Measurements from ENCODE around the gene DAZAP1. TPM values are rescaled to one million over a fixed set of nuclear protein-coding genes. Genes with fewer than 3 reads are reported as not detected.

The DAZAP1 gene
- total RNA-seq, 1 experiment from 2014 or later = 165 TPM

GRCh38 chr19:1435378-1435989 is 28.1 kb downstream of the DAZAP1 start:
- Mint-ChIP-seq H3K9me3 (ENCODE audit: unreplicated experiment) (no peaks in the 10 kb centered on the region), H3K4me3 (ENCODE audit: unreplicated experiment) (no peak overlapping the region), H3K4me1 (ENCODE audit: low read depth, unreplicated experiment) (no peaks in the 10 kb centered on the region), H3K27me3 (ENCODE audit: insufficient read depth, unreplicated experiment) (no peaks in the 10 kb centered on the region), H3K36me3 (ENCODE audit: insufficient read depth, unreplicated experiment) (peaks cover 86% of the 10 kb centered on the region), H3K27ac (ENCODE audit: unreplicated experiment) (no peak overlapping the region)
- Histone ChIP-seq H3K27me3 (replicated peaks; ENCODE audit: control insufficient read depth, insufficient read depth, low read length) (no peaks in the 10 kb centered on the region), H3K4me1 (peaks cover 17% of the 10 kb centered on the region), H3K4me3 (ENCODE audit: low read depth, low read length) (no peak overlapping the region), H3K36me3 (ENCODE audit: control insufficient read depth, insufficient read depth, low read length) (peaks cover 5% of the 10 kb centered on the region), H3K9me3 (no peaks in the 10 kb centered on the region)
- BruUV-seq (replicated peaks) = no TSS peak
- TF ChIP-seq CTCF (IDR thresholded peaks at IDR 0.05; ENCODE audit: insufficient read depth in 1 of 2, low read depth in 1 of 2, low read length in 1 of 2, severe bottlenecking in 1 of 2, unreplicated experiment in 1 of 2) = no peak
- CTCF ChIA-PET = no interaction called here
- intact Hi-C loops (cut with micrococcal nuclease; ENCODE audit: unreplicated experiment) = no loop called here
- DNase-seq = no peak
- POLR2A ChIA-PET = no interaction called here

DNA sequence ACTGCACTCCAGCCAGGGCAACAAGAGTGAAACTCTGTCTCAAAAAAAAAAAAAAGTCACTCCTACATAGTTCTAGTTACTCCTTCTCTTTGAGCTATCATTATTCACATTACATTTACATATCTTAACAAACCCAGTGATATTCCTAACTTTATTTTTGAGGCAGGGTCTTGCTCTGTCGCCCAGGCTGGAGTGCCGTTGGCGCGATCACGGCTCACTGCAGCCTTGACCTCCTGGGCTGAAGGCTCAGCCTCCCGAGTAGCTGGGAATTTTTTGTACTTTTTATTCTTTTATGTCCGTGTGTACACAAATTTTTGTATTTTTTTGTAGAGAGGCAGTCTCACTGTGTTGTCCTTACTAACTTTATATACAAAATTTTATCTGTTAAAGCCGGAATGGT is 30.2 kb downstream of the DAZAP1 start:
- no TSS peak for BruUV-seq (replicated peaks)
- Mint-ChIP-seq H3K27ac (ENCODE audit: unreplicated experiment) (peak overlapping the region; percentile 96), H3K4me1 (ENCODE audit: low read depth, unreplicated experiment) (peaks cover 7% of the 10 kb centered on the region), H3K9me3 (ENCODE audit: unreplicated experiment) (no peaks in the 10 kb centered on the region), H3K36me3 (ENCODE audit: insufficient read depth, unreplicated experiment) (peaks cover 89% of the 10 kb centered on the region), H3K27me3 (ENCODE audit: insufficient read depth, unreplicated experiment) (no peaks in the 10 kb centered on the region), H3K4me3 (ENCODE audit: unreplicated experiment) (peak overlapping the region; percentile 87)
- ChIA-PET POLR2A (no interaction called here), CTCF (interaction anchor here (0.8 kb wide), 1 partner anchor 32 kb away, joined by 3 read pairs; no protein-coding TSS in a partner anchor)
- intact Hi-C loops (cut with micrococcal nuclease; ENCODE audit: unreplicated experiment) = no loop called here
- no peak for TF ChIP-seq CTCF (IDR thresholded peaks at IDR 0.05; ENCODE audit: insufficient read depth in 1 of 2, low read depth in 1 of 2, low read length in 1 of 2, severe bottlenecking in 1 of 2, unreplicated experiment in 1 of 2)
- Histone ChIP-seq H3K4me1 (peaks cover 28% of the 10 kb centered on the region), H3K36me3 (ENCODE audit: control insufficient read depth, insufficient read depth, low read length) (peaks cover 8% of the 10 kb centered on the region), H3K27me3 (replicated peaks; ENCODE audit: control insufficient read depth, insufficient read depth, low read length) (no peaks in the 10 kb centered on the region), H3K4me3 (ENCODE audit: low read depth, low read length) (no peak overlapping the region), H3K9me3 (no peaks in the 10 kb centered on the region)
- no peak for DNase-seq

DNA sequence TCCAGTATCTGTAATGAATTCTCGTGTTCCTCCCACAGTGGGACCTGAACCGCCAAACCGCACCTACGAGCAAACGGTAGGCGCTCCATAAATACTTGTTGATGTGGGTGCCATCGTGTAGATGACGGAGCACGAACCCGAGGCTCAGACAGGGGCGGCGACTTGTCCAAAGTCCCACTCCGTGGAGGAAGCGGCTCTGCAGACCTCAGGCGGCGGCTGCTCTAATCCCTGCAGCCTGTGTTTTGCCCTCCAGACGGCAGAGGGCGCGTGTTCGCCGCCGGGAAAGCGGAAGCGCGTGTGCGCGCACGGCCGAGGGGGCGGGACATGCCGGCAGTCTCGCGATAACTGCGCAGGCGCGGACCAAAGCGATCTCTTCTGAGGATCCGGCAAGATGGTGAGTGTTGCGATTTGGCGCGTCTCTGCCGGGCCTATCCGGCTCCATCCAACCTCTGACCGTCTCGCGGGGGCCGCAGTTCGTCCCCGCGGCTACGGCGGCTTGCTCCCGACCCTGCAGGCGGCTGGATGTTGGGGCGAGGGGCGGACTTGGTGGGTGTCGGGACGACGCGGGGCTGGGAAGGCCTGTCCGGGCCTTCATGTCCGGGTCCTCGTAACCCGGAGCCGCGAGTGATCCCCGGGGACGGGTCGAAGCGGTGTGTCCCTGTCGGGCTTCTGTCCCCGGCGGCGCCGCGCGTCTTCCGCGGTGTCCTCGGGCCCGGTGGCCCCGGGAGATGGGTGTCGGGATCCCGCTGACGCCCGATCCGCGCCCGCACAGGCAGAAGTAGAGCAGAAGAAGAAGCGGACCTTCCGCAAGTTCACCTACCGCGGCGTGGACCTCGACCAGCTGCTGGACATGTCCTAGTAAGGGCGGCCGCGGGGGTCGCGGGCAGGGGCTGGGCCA is 30.9 kb downstream of the DAZAP1 start, which contains the start of gene RPS15:
TSS of gene RPS15 (plus strand) at position 362 of the 898 bp plus-strand sequence. CDS start at position 392, 30 bp downstream.
- peaks cover 28% of the 10 kb centered on the region for H3K4me1 ChIP-seq
- TF ChIP-seq CTCF (IDR thresholded peaks at IDR 0.05; ENCODE audit: insufficient read depth in 1 of 2, low read depth in 1 of 2, low read length in 1 of 2, severe bottlenecking in 1 of 2, unreplicated experiment in 1 of 2) = peak; percentile 92 to 93
- H3K4me1 Mint-ChIP-seq (ENCODE audit: low read depth, unreplicated experiment) = peaks cover 10% of the 10 kb centered on the region
- peaks cover 86% of the 10 kb centered on the region for H3K36me3 Mint-ChIP-seq (ENCODE audit: insufficient read depth, unreplicated experiment)
- peak within 1 kb of the TSS; percentile 67 for H3K4me3 ChIP-seq (ENCODE audit: low read depth, low read length)
- H3K36me3 ChIP-seq (ENCODE audit: control insufficient read depth, insufficient read depth, low read length) = peaks cover 8% of the 10 kb centered on the region
- no peaks in the 10 kb centered on the region for H3K27me3 ChIP-seq (replicated peaks; ENCODE audit: control insufficient read depth, insufficient read depth, low read length)
- H3K27ac Mint-ChIP-seq (ENCODE audit: unreplicated experiment) = peak within 1 kb of the TSS; percentile 96
- peak; percentile 93 to 94 for DNase-seq
- ChIA-PET POLR2A (interaction anchor here (0.7 kb wide), 2 partner anchors 37 to 52 kb away, joined by 3 to 4 read pairs; no protein-coding TSS in a partner anchor), CTCF (interaction anchor here (0.6 to 0.8 kb wide), 2 partner anchors 31 to 264 kb away, joined by 3 to 4 read pairs; no protein-coding TSS in a partner anchor)
- intact Hi-C loops (cut with micrococcal nuclease; ENCODE audit: unreplicated experiment) = no loop called here
- no peaks in the 10 kb centered on the region for H3K27me3 Mint-ChIP-seq (ENCODE audit: insufficient read depth, unreplicated experiment)
- H3K4me3 Mint-ChIP-seq (ENCODE audit: unreplicated experiment) = peak within 1 kb of the TSS; percentile 87
- BruUV-seq (replicated peaks) = TSS peak; percentile 65
- no peaks in the 10 kb centered on the region for H3K9me3 Mint-ChIP-seq (ENCODE audit: unreplicated experiment)
- no peaks in the 10 kb centered on the region for H3K9me3 ChIP-seq

Measured in Caco-2 (cell line).